OCI-LY1 (cell line): ENCODE data around the gene REEP6.
"Not testable (repeated sequence)": the region's sequence is repeated elsewhere in the genome, so short reads cannot be mapped to it uniquely, and the experiment has no call there.

ENCODE experiments used
- H2AFZ ChIP-seq: fragments of 200-600 bp; sonication (generic), shearing (Covaris generic); 2 replicates; pipeline ENCODE4 v1.6.0; 2014; ENCODE audit warnings: antibody characterized with exemption, mild to moderate bottlenecking, low read length
- H3F3A ChIP-seq: fragments of 200-600 bp; sonication (generic), shearing (Covaris generic); 2 replicates; pipeline ENCODE4 v1.6.0; 2014; ENCODE audit warnings: mild to moderate bottlenecking, antibody characterized with exemption, low read length, moderate library complexity; ENCODE audit not compliant: insufficient read depth
- H3K27ac ChIP-seq: fragments of 200-600 bp; sonication (generic); 2 replicates; pipeline ENCODE4 v1.5.1; 2014; ENCODE audit warnings: low read length, mixed run types, mild to moderate bottlenecking, low read depth; ENCODE audit not compliant: poor library complexity, severe bottlenecking
- H3K27me3 ChIP-seq: fragments of 200-600 bp; sonication (generic); 2 replicates; pipeline ENCODE4 v1.6.0; 2014; ENCODE audit warnings: antibody characterized with exemption, mild to moderate bottlenecking, low read length, moderate library complexity; ENCODE audit not compliant: insufficient read depth
- H3K36me3 ChIP-seq: fragments of 200-600 bp; sonication (generic); 2 replicates; pipeline ENCODE4 v1.6.1; 2014; ENCODE audit warnings: mild to moderate bottlenecking, antibody characterized with exemption, low read length, moderate library complexity, mixed read lengths; ENCODE audit not compliant: insufficient read depth
- H3K4me1 ChIP-seq: fragments of 200-600 bp; sonication (generic); 2 replicates; pipeline ENCODE4 v1.5.1; 2014; ENCODE audit warnings: mild to moderate bottlenecking, low read length, moderate library complexity; ENCODE audit not compliant: insufficient read depth, severe bottlenecking
- H3K4me2 ChIP-seq: fragments of 200-600 bp; sonication (generic), shearing (Covaris generic); 2 replicates; pipeline ENCODE4 v1.6.1; 2014; ENCODE audit warnings: low read length
- H3K4me3 ChIP-seq: fragments of 200-600 bp; sonication (generic); 2 replicates; pipeline ENCODE4 v1.5.1; 2014; ENCODE audit warnings: low read length, low read depth, mild to moderate bottlenecking, mixed read lengths; ENCODE audit not compliant: poor library complexity, severe bottlenecking
- H3K79me2 ChIP-seq: fragments of 200-600 bp; shearing (Covaris generic); 2 replicates; pipeline ENCODE4 v1.6.1; 2016; ENCODE audit warnings: mixed run types, low read length, mixed read lengths; ENCODE audit not compliant: insufficient read depth
- H3K9ac ChIP-seq: fragments of 200-600 bp; sonication (generic), shearing (Covaris generic); 2 replicates; pipeline ENCODE4 v1.6.1; 2014; ENCODE audit warnings: mild to moderate bottlenecking, low read length, mixed read lengths
- H3K9me2 ChIP-seq: fragments of 200-600 bp; sonication (generic), shearing (Covaris generic); 2 replicates; pipeline ENCODE4 v1.6.1; 2014; ENCODE audit warnings: low read depth, mild to moderate bottlenecking, low read length, mixed read lengths
- H3K9me3 ChIP-seq: fragments of 200-600 bp; shearing (Covaris generic); 2 replicates; pipeline ENCODE4 v1.6.1; 2014; ENCODE audit warnings: low read length, mixed read lengths
- H4K20me1 ChIP-seq: fragments of 200-600 bp; sonication (generic), shearing (Covaris generic); 2 replicates; pipeline ENCODE4 v1.6.0; 2016; ENCODE audit warnings: mild to moderate bottlenecking, low read length; ENCODE audit not compliant: insufficient read depth
- CTCF ChIP-seq: fragments of 200-600 bp; sonication (generic), shearing (Covaris generic); IDR thresholded peaks from 2 replicates; pipeline ENCODE4 v1.5.1; 2017; ENCODE audit warnings: mild to moderate bottlenecking, antibody characterized with exemption, low read length, moderate library complexity, mixed read lengths
- EZH2 ChIP-seq: fragments of 200-600 bp; sonication (generic), shearing (Covaris generic); IDR thresholded peaks from 2 replicates; pipeline ENCODE4 v1.8.0; 2017; ENCODE audit warnings: borderline replicate concordance, mixed run types, mild to moderate bottlenecking, antibody characterized with exemption, low read length, moderate library complexity, mixed read lengths

Gene REEP6

GRCh38 chr19:1518471-1518870, 27.5 kb downstream of the REEP6 start:
- no peak overlapping the region for H2AFZ ChIP-seq
- H3F3A ChIP-seq = no peaks in the 10 kb centered on the region
- no peaks in the 10 kb centered on the region for H4K20me1 ChIP-seq
- no peak overlapping the region for H3K4me2 ChIP-seq
- no peaks in the 10 kb centered on the region for H3K9me3 ChIP-seq
- peaks cover 8% of the 10 kb centered on the region; the same call in 1 of the 2 replicates for H3K27me3 ChIP-seq
- no peak overlapping the region for H3K9ac ChIP-seq
- no peaks in the 10 kb centered on the region for H3K36me3 ChIP-seq
- TF ChIP-seq CTCF (no peak), EZH2 (no peak)
- H3K4me3 ChIP-seq = no peak overlapping the region
- H3K27ac ChIP-seq = no peak overlapping the region
- H3K9me2 ChIP-seq = no peaks in the 10 kb centered on the region
- H3K4me1 ChIP-seq = no peaks in the 10 kb centered on the region
- no peaks in the 10 kb centered on the region for H3K79me2 ChIP-seq

GRCh38 chr19:1519802-1520201, 28.8 kb downstream of the REEP6 start:
- not testable (repeated sequence) for H3K4me2 ChIP-seq, H3K79me2 ChIP-seq, H2AFZ ChIP-seq, H3K9me2 ChIP-seq, H3F3A ChIP-seq, H4K20me1 ChIP-seq, H3K36me3 ChIP-seq, H3K4me3 ChIP-seq, H3K27me3 ChIP-seq, H3K9ac ChIP-seq, H3K4me1 ChIP-seq, H3K9me3 ChIP-seq, H3K27ac ChIP-seq

- TF ChIP-seq EZH2 (no peak), CTCF (no peak)
- no peak overlapping the region for H3K9ac ChIP-seq
- no peaks in the 10 kb centered on the region for H3F3A ChIP-seq
- H2AFZ ChIP-seq = no peak overlapping the region
- H3K9me3 ChIP-seq = no peaks in the 10 kb centered on the region
- no peaks in the 10 kb centered on the region for H4K20me1 ChIP-seq
- no peak overlapping the region for H3K4me2 ChIP-seq
- peaks cover 1% of the 10 kb centered on the region; the same call in 1 of the 2 replicates for H3K27me3 ChIP-seq
- no peaks in the 10 kb centered on the region for H3K79me2 ChIP-seq
- H3K27ac ChIP-seq = no peak overlapping the region
- no peaks in the 10 kb centered on the region for H3K4me1 ChIP-seq
- H3K36me3 ChIP-seq = no peaks in the 10 kb centered on the region
- no peaks in the 10 kb centered on the region for H3K9me2 ChIP-seq
- no peak overlapping the region for H3K4me3 ChIP-seq
Observed at GRCh38 chr19:1520203-1520780, 29.3 kb downstream of the REEP6 start.

GRCh38 chr19:1521636-1522035, 30.7 kb downstream of the REEP6 start:
- Histone ChIP-seq H3K9ac (no peak overlapping the region), H2AFZ (no peak overlapping the region)

More at GRCh38 chr19:1521636-1522035, 30.7 kb downstream of the REEP6 start:
- Histone ChIP-seq H3K9me2 (no peaks in the 10 kb centered on the region), H3F3A (no peaks in the 10 kb centered on the region), H3K4me3 (no peak overlapping the region), H3K4me1 (no peaks in the 10 kb centered on the region), H3K9me3 (no peaks in the 10 kb centered on the region), H4K20me1 (no peaks in the 10 kb centered on the region), H3K4me2 (no peak overlapping the region), H3K36me3 (no peaks in the 10 kb centered on the region), H3K27ac (no peak overlapping the region), H3K79me2 (no peaks in the 10 kb centered on the region), H3K27me3 (no peaks in the 10 kb centered on the region; the same call in 1 of the 2 replicates)
- TF ChIP-seq CTCF (no peak), EZH2 (no peak)
